ENCODE results near the gene ENTPD2.

- TF ChIP-seq CTCF (IDR thresholded peaks at IDR 0.05), result no peak
- no peak for TF ChIP-seq POLR2AphosphoS5 (IDR thresholded peaks at IDR 0.05)
- no peak for TF ChIP-seq POLR2A (IDR thresholded peaks at IDR 0.05)
- TF ChIP-seq EP300 (IDR thresholded peaks at IDR 0.05; ENCODE audit: low read depth), result no peak
These were observed 20.1 kb upstream of the ENTPD2 start for GRCh38 chr9:137073992-137074399.

Measured in transverse colon (tissue), 4 donors.